Measurements from ENCODE around the gene CASP4.
"Not testable (repeated sequence)": the region's sequence is repeated elsewhere in the genome, so short reads cannot be mapped to it uniquely, and the experiment has no call there.

Gene CASP4

GRCh38 chr11:104956528-104956927, 11.8 kb downstream of the CASP4 start:
- DNase-seq (ENCODE audit: low spot score): no peak

- peak; percentile 76 for DNase-seq (ENCODE audit: low spot score)
These were observed 21.5 kb downstream of the CASP4 start for GRCh38 chr11:104946907-104947306.

GRCh38 chr11:104944076-104944475, 24.3 kb downstream of the CASP4 start:
- no peak for DNase-seq (ENCODE audit: low spot score)

- DNase-seq (ENCODE audit: low spot score): no peak
These were observed 24.8 kb downstream of the CASP4 start for GRCh38 chr11:104943561-104943960.

- no peak for DNase-seq (ENCODE audit: low spot score)
These were observed 33.8 kb downstream of the CASP4 start for GRCh38 chr11:104934594-104934993.

GRCh38 chr11:104934073-104934472, 34.3 kb downstream of the CASP4 start:
- DNase-seq (ENCODE audit: low spot score): not testable (repeated sequence)

- no peak for DNase-seq (ENCODE audit: low spot score)
These were observed 39.6 kb downstream of the CASP4 start for GRCh38 chr11:104928811-104929210.

GRCh38 chr11:104926771-104927611, 41.4 kb downstream of the CASP4 start:
- no peak for DNase-seq (ENCODE audit: low spot score)

- no peak for DNase-seq (ENCODE audit: low spot score)
These were observed 42.5 kb downstream of the CASP4 start for GRCh38 chr11:104925850-104926249.

GRCh38 chr11:104918113-104918824, 50.1 kb downstream of the CASP4 start:
- DNase-seq (ENCODE audit: low spot score): no peak

- DNase-seq (ENCODE audit: low spot score): no peak
These were observed 50.9 kb downstream of the CASP4 start for GRCh38 chr11:104917271-104918112.

- DNase-seq (ENCODE audit: low spot score): no peak
These were observed 51.9 kb downstream of the CASP4 start for GRCh38 chr11:104916442-104916841.

GRCh38 chr11:104912102-104912501, 56.3 kb downstream of the CASP4 start:
- DNase-seq (ENCODE audit: low spot score): no peak

GRCh38 chr11:104908186-104908531, 60.2 kb downstream of the CASP4 start:
- DNase-seq (ENCODE audit: low spot score): no peak

- no peak for DNase-seq (ENCODE audit: low spot score)
These were observed 60.7 kb downstream of the CASP4 start for GRCh38 chr11:104907521-104908185.

- no peak for DNase-seq (ENCODE audit: low spot score)
These were observed 63.1 kb downstream of the CASP4 start for GRCh38 chr11:104905271-104905670.

GRCh38 chr11:104899226-104899625, 69.1 kb downstream of the CASP4 start:
- no peak for DNase-seq (ENCODE audit: low spot score)

GRCh38 chr11:104898685-104899013, 69.7 kb downstream of the CASP4 start:
- no peak for DNase-seq (ENCODE audit: low spot score)

- DNase-seq (ENCODE audit: low spot score): no peak
These were observed 70.3 kb downstream of the CASP4 start, which contains the start of gene CASP12 for GRCh38 chr11:104897891-104898684. CASP12 (minus strand) TSS chr11:104898460.

GRCh38 chr11:104895634-104896033, 72.7 kb downstream of the CASP4 start:
- DNase-seq (ENCODE audit: low spot score): no peak

- DNase-seq (ENCODE audit: low spot score): no peak
These were observed 74.5 kb downstream of the CASP4 start for GRCh38 chr11:104893876-104894275.
